ENCODE data around the gene PRELID3B.

DNA sequence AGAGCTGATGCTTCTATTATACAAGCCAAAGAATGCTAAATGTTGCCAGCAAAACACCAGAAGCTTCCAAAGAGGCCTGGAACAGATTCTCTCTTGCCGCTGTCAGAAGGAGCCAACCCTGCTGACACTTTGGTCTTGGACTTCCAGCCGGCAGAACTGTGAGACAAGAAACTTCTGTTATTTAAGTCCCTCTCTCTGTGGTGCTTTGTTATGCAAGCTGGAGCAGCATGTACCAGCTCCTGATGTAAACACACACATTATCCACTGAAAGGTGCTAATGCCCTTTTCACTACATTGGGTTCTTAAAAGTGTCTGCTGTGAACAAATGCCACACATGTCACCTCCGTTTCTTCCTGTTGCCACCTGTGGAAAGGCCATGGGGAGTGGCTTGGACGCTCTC lies 25.9 kb upstream of the PRELID3B start:
- TF ChIP-seq, protein P1, sequence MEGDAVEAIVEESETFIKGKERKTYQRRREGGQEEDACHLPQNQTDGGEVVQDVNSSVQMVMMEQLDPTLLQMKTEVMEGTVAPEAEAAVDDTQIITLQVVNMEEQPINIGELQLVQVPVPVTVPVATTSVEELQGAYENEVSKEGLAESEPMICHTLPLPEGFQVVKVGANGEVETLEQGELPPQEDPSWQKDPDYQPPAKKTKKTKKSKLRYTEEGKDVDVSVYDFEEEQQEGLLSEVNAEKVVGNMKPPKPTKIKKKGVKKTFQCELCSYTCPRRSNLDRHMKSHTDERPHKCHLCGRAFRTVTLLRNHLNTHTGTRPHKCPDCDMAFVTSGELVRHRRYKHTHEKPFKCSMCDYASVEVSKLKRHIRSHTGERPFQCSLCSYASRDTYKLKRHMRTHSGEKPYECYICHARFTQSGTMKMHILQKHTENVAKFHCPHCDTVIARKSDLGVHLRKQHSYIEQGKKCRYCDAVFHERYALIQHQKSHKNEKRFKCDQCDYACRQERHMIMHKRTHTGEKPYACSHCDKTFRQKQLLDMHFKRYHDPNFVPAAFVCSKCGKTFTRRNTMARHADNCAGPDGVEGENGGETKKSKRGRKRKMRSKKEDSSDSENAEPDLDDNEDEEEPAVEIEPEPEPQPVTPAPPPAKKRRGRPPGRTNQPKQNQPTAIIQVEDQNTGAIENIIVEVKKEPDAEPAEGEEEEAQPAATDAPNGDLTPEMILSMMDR (IDR thresholded peaks at IDR 0.05 in 2 of 3, conservative IDR thresholded peaks at IDR 0.05 in 1 of 3; ENCODE audit: control insufficient read depth in 2 of 3, extremely low read depth in 1 of 3, insufficient read depth in 1 of 3, low read depth in 3 of 3, low read length in 3 of 3): no peak
- TF ChIP-seq YBX1 (IDR thresholded peaks at IDR 0.05) (no peak), SMC3 (IDR thresholded peaks at IDR 0.05; ENCODE audit: borderline replicate concordance, low read length) (no peak), NR2C2 (IDR thresholded peaks at IDR 0.05; ENCODE audit: borderline replicate concordance, control insufficient read depth, insufficient read length, low read depth) (no peak), MYC (IDR thresholded peaks at IDR 0.05; ENCODE audit: insufficient read depth, insufficient read length, insufficient replicate concordance, low read length, severe bottlenecking) (no peak), POLR2AphosphoS5 (IDR thresholded peaks at IDR 0.05; ENCODE audit: low read length) (no peak), CHD2 (IDR thresholded peaks at IDR 0.05; ENCODE audit: borderline replicate concordance, low read depth, low read length) (no peak), FOXM1 (IDR thresholded peaks at IDR 0.05; ENCODE audit: low read depth, low read length) (no peak), CREM (IDR thresholded peaks at IDR 0.05; ENCODE audit: low read depth) (no peak)
- TF ChIP-seq, protein P2, sequence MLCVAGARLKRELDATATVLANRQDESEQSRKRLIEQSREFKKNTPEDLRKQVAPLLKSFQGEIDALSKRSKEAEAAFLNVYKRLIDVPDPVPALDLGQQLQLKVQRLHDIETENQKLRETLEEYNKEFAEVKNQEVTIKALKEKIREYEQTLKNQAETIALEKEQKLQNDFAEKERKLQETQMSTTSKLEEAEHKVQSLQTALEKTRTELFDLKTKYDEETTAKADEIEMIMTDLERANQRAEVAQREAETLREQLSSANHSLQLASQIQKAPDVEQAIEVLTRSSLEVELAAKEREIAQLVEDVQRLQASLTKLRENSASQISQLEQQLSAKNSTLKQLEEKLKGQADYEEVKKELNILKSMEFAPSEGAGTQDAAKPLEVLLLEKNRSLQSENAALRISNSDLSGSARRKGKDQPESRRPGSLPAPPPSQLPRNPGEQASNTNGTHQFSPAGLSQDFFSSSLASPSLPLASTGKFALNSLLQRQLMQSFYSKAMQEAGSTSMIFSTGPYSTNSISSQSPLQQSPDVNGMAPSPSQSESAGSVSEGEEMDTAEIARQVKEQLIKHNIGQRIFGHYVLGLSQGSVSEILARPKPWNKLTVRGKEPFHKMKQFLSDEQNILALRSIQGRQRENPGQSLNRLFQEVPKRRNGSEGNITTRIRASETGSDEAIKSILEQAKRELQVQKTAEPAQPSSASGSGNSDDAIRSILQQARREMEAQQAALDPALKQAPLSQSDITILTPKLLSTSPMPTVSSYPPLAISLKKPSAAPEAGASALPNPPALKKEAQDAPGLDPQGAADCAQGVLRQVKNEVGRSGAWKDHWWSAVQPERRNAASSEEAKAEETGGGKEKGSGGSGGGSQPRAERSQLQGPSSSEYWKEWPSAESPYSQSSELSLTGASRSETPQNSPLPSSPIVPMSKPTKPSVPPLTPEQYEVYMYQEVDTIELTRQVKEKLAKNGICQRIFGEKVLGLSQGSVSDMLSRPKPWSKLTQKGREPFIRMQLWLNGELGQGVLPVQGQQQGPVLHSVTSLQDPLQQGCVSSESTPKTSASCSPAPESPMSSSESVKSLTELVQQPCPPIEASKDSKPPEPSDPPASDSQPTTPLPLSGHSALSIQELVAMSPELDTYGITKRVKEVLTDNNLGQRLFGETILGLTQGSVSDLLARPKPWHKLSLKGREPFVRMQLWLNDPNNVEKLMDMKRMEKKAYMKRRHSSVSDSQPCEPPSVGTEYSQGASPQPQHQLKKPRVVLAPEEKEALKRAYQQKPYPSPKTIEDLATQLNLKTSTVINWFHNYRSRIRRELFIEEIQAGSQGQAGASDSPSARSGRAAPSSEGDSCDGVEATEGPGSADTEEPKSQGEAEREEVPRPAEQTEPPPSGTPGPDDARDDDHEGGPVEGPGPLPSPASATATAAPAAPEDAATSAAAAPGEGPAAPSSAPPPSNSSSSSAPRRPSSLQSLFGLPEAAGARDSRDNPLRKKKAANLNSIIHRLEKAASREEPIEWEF (IDR thresholded peaks at IDR 0.05; ENCODE audit: insufficient replicate concordance, low read depth, low read length): no peak
- TF ChIP-seq, protein P3, sequence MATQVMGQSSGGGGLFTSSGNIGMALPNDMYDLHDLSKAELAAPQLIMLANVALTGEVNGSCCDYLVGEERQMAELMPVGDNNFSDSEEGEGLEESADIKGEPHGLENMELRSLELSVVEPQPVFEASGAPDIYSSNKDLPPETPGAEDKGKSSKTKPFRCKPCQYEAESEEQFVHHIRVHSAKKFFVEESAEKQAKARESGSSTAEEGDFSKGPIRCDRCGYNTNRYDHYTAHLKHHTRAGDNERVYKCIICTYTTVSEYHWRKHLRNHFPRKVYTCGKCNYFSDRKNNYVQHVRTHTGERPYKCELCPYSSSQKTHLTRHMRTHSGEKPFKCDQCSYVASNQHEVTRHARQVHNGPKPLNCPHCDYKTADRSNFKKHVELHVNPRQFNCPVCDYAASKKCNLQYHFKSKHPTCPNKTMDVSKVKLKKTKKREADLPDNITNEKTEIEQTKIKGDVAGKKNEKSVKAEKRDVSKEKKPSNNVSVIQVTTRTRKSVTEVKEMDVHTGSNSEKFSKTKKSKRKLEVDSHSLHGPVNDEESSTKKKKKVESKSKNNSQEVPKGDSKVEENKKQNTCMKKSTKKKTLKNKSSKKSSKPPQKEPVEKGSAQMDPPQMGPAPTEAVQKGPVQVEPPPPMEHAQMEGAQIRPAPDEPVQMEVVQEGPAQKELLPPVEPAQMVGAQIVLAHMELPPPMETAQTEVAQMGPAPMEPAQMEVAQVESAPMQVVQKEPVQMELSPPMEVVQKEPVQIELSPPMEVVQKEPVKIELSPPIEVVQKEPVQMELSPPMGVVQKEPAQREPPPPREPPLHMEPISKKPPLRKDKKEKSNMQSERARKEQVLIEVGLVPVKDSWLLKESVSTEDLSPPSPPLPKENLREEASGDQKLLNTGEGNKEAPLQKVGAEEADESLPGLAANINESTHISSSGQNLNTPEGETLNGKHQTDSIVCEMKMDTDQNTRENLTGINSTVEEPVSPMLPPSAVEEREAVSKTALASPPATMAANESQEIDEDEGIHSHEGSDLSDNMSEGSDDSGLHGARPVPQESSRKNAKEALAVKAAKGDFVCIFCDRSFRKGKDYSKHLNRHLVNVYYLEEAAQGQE (IDR thresholded peaks at IDR 0.05; ENCODE audit: low read depth, low read length): no peak
